HG02759 (cell line): ENCODE data around the gene DAW1.

Source experiments
- ATAC-seq: cut with Tn5 transposase; IDR thresholded peaks from one replicate; pipeline ENCODE4 v1.9.1; 2021; ENCODE audit warnings: mild to moderate bottlenecking, moderate library complexity; ENCODE audit not compliant: unreplicated experiment

The DAW1 gene

DNA sequence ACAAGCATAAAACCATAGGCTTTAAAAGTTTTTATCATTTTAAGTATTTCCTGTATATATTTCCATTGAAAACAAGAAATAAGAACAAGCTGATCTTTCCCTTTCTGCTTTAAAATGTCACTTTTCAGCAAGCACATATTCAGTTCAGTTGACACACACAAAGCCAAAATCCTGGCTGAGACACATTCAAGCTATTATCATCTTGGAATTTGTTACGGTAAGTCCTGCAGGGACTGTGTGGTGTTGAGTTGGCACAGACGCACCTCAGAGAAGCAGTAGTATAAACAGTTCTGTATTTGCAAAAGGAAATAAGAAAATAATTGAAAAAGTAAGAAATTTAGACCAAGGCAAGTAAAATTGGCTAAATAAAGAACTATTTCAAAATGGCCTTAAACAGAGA lies 10.4 kb upstream of the DAW1 start:
- ATAC-seq: no peak

DNA sequence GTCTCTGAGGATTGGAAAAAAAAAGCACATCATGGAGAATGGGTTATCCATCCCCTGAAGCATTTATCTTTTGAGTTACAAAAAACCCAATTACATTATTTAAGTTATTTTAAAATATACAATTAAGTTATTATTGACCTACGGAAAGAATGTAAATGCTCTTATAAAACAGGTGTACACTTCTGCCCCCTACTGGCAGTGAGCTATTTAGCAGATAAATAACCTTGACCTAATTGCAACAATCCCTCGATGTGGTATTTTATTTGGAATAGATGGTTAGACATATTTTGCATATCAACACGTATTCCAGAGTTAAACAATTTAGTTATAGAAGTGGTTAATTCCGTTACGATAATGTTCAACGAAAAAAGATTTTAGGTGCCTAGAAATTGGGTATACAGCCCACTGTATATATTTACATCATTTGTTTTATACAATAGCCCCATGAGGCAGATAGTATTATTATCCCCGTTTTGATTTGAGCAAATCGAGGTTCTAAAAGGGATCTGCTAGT lies 9.1 kb upstream of the DAW1 start:
- no peak for ATAC-seq

DNA sequence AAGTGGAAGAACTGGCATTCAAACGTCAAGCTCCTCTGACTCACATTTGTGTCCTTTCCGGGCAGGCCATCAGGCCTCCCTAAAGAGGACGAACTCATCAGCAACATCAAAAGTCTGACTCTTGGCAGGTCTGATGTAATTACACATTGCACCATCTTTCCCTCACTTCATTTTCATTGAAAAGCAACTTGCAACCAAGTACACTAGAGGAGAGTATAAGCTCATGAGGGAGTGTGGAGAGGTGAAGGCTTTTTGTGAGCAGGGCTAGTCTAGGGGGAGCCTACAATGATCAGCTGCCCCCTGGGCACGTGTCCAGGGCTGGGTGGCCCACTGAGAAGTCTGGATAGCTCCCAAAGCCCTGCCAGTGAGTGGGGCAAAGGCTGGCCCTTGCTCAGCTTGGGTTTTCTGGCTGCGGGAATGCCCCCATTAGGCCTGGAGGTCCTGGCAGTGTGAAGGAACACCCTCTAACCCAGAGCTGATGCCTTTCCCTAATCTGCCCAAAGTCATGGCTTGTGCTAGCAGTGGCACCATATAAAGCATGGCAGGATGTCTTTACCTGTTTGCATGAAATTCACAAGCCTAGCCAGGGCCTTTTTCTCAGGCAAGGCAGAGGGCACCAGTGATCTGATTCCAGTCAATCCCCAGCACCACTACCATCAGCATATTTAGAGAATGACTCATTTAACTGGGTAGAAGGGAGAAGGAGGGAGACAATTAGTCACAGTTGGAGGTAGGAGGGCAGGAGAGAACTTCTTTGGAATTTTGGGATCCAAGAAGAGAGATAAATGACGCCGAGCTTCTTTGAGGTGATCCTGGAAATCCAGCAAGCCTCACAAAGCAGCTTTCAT lies 8.5 kb upstream of the DAW1 start:
- ATAC-seq: no peak

DNA sequence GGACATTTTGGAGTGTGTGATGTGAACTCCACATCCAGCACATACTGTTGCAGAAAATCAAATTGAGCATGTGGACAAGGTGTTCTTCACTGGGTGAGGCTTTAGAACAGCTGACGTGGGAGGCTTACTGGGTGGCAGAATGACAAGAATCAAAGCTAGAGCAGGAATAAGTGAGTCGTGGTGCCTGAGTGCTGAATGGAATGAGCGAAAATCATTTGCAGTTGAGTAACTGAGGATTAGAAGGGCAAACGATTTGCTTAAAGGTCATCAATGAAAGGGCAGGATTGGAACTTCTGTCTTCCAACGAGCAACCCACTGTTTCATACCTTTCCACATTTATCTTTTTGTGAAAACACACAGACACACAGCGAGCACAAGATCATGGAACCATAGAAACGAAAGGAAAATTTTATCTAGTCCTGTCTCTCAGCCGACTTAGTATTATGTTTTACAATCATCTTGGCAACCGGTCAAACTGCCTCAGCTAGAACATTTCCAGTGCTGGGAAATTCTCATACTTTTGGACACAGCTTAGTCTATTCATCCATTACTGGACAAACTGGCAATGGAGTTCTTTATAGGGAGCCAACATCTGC lies 7.2 kb upstream of the DAW1 start:
- no peak for ATAC-seq

DNA sequence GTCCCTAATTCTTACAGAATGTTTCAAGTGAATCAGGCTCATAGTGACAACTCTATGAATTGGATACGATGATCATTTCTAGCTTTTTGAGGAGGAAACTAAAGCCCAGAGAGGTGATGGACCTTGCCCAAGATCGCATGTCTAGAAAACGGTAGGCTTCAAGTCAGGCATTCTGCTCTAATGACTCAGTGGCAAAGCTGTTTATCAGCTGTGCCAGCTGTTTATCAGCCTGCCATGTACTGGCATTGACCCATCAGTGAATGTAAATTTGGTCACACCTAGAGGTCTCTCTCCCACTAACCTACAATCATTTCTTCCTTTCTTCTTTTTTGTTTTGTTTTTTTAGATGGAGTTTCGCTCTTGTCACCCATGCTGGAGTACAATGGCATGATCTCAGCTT lies 6.1 kb upstream of the DAW1 start:
- ATAC-seq: no peak

DNA sequence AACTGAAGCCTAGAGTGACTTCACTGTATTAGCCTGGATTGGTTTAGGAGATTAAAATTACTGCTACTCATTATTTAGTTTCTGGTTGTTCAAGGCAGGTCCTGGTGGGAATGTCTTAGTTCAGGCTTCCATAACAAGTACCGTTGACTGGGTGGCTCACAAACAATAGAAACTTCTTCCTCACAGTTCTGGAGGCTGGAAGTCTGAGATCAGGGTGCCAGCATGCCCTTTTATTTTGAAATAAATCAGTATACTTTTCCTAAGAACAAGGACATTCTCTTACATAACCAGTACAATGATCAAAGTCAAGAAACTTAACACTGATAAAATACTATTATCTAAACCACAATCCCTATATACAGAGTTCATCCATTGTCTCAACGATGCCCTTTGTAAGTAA lies 4.0 kb upstream of the DAW1 start:
- no peak for ATAC-seq

DNA sequence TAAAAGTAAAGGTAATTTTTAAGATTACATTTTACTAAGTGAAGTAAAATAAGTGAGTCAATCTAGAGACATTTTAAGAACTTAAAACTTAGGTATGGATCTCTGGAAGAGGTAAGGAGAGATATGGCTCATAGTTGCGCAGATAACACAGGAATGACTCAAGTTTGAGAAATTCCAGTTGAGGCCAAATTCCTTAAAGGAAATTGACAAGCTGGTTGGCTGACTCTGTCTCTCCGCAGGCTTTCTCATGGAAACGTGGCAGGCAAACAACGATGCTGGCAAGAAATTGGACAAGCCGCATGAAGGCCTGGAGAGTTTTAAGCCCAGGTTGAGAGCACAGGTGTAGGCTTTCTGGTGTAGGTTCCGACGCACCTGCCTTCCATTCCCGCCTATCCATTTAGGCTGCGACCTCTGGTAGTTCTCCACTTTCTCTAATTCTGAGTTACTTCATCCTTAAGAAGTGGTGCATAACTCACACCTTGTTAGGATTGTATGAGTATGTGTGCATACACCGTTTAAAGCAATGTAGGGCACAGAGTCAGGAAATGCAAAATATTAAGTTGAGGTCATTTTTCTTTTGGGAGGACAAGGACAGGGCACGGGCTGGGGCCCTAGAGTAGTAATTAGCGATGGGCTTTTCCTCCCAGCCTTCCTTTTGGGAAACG lies 589 bp upstream of the DAW1 start:
- ATAC-seq: no peak

DNA sequence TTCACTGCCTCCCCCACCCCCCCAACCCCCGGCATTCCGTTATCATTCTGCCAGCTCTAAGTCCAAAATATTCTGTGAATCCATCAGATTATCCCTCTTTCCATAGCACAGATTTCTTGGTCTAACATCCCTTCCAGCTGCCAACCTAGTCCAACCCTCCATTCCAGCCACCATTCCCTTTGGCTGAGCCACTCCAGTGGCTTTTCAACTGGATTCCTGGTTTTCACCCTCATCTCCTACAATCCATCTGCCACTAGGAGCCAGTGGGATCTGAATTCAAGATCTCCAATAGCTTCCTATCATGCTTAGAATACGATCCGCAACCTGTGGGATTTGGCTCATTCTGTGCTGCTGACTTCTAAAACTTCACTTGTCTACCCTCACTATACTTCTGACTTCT lies 1.2 kb downstream of the DAW1 start:
- ATAC-seq: no peak

DNA sequence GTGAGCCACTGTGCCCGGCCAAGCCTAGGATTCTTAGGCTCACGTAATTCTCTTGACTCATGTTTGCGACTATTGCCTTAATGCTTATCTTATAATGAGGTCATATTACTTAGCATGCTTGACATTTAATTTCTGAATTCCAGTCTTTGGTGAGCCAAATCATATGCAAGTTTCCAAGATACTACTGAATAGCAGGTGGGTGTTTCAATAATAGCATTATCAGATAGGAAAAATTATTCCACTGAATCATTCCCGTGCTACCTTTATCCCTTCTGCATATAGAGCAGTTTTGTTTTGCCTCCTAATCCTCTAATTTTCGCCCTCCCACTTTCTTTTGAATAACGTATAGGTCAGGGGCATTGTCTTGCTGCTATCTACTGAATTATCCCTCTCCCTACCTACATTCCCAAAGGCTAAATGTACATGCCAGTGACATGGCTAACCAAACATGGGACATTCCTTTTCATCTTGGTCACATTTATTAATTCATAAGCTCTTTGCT lies 4.9 kb downstream of the DAW1 start:
- ATAC-seq: no peak

DNA sequence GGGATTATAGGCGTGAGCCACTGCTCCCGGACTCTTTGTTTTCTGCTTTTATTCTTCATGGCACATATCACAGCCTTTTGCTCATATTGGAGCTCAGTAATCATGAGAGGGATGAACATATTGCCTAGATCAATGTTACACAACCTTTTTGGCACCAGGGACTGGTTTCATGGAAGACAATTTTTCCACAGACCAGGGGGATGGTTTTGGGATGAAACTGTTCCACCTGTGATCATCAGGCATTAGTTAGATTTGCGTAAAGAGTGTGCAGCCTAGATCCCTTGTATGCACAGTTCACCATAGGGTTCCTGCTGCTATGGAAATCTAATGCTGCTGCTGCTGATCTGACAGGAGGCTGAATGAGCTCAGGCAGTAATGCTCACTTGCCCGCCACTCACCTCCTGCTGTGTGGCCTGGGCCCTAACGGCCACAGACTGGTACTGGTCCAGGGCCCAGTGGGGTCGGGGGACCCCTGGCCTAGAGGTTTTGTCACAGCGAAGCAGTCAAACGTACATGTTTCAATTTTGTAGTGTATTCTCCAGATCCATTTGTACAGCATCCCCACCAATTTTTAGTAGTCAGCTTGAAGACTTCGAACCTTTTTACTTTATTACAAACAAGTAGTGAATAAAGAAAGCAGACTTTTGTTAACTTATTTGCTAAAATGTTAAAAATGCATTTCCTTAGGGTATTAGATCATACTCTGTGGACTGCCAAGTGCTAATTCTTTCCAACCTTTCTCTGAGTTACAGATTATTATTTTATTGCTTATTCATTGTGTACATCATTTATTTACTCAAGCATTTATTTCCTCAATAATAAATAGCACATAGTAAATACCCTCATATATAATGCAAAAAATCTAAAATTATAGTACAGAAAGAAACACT lies 6.2 kb downstream of the DAW1 start:
- no peak for ATAC-seq

DNA sequence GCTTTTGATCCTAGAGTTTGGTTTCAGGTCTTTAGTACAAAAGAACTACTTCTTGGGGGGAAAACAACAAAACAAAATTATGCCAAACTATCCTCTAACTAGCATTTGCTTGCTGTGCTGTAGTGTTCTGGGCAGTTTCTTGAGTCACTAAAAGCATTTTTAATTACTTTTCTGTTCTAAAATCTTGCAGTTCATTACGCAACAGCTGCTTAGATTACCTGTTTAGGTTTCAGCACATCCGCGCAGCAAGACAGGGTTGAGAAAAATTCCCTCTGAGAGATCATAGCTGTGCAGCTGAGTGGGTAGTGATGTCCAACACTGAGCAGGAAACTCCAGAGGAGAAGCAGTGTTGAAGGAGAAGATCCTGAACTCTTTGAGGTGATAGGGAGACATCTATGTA lies 9.0 kb downstream of the DAW1 start:
- no peak for ATAC-seq

DNA sequence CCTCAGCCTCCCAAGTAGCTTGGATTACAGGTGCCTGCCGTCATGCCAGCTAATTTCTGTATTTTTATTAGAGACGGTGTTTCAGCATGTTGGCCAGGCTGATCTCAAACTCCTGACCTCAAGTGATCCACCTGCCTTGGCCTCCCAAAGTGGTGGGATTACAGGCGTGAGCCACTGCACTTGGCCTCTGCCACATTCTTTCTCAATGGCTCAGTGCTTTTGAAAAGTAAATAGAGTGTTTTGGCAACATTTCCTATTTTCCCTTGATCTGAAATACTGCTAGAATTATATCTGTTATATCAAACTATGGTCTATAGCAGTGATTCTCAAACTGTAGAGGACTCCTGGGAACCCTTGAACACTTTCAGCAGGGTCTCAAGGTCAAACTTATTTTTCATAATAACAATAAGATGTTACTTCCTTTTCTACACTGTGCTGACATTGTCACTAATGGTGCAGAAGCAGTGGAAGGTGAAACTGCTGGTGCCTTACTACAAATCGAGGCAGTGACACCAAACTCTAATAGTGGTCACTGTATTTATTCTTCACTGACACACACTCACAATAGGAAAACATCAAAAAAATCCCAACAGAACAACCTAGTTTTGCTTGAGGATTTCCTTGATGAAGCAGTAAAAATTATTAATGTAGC lies 10.6 kb downstream of the DAW1 start:
- ATAC-seq: peak; percentile 58

DNA sequence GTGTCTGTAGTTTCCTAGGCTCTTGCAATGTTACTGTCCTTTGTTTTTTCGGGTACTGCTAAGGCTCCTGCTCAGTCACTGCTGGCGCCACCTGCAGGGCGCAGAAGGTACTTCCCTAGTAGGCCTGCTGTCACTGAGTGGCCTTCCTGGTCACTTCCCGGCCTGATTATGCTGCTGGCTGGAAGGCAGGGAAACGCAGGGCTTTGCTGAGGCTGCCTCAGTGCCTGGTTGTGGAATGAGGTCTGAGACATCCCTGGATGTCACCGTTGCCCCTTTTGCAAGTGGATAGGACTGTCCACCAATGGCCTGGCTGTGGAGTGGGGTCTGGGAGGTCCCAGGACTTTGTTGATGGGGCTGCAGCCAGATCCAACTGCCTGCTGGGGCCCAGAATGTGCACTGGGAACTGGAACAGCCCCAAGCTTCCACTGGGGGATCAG lies 13.1 kb downstream of the DAW1 start:
- ATAC-seq: peak; percentile 87

DNA sequence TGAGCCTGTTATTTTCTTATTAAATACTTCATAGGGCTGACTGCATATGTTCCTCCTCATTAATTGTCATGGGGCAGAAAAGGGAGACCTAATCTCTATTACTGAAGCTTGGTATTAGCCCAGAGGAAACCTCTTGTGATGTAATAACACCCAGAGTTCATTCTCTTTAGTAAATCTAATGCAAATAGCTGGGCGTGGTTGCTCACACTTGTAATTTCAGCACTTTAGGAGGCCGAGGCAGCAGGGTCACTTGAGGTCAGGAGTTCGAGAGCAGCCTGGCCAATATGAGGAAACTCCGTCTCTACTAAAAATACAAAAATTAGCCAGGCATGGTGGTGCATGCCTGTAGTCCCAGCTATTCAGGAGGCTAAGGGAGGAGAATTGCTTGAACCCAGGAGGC lies 14.7 kb downstream of the DAW1 start:
- no peak for ATAC-seq

DNA sequence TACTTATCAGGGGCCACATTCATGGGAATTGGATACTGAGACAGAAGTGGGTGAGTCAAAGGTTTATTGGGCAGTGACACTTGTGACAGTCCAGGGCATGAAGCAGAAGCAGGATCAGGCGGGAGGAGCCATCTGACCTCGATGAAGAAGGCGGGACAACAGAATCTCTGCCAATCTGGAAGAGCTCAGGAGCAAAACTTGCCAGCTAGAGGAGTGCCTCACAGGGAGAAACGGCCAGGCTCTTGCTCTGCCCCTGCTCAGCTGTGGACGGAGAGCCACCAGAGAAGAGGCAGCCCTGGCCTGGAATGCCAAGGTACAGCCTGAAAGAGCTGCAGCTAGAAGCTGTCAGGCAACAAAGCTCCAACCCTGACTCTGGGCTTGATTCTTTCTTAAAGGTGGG lies 16.9 kb downstream of the DAW1 start:
- no peak for ATAC-seq

DNA sequence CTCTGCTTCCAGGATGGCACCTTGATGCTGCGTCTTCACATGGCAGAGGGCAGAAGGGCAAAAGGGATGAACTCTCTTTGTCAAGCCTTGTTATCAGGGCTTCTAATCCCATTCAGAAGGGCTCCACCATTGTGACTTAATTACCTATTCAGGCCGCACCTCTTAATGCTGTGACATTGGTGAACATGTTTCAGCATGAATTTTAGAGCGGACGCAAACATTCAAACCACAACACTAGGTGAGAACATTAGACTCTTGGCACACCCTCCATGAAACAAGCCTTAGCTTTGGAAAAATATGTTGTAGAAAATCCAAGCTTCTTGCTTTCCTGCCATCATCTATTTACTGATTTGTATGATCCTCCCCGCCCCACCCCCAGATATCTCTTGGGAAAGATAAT lies 17.9 kb downstream of the DAW1 start:
- no peak for ATAC-seq

DNA sequence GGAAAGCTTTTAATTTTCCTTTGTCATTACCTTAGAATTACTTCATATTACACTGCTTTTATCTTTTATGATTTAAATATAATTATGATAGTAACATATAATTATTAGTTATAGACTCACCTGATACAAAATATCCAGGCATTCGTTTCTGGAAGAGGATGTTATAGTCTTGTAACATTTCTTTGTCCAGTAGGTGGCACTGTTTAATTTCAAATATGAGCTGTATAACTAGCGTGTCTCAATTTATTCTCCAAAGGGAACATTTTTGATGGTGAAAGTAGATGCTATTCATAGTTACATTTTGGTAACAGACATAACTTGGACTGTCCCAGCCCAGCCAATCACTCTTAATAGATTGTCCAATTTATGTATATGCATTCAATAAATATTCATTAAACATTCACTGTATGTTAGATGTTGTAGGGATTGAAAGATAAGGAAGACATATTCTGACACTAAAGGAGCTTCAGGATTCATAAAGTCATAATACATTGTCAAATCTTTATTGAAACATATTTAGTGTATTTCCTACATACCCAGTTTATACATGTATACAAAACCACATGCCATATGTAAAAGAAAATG lies 19.2 kb downstream of the DAW1 start:
- ATAC-seq: peak; percentile 67

DNA sequence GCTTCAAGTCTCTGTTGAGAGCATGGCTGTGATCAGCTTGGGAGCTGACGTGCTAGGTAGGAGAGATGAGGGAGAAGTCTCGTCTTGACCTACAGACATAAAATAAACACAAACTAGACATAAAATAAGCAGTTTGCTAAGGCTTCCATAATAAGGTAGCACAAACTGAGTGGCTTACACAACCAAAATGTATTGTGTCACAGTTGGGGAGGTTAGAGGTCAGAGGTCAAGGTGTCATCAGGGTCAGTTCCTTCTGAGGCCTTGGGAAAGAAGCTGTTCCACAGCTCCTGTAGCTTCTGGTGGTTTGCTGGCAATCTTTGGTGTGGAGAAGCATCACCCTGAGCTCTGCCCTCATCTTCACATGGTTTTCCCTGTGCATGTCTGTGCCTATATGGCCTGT lies 20.2 kb downstream of the DAW1 start:
- ATAC-seq: no peak

DNA sequence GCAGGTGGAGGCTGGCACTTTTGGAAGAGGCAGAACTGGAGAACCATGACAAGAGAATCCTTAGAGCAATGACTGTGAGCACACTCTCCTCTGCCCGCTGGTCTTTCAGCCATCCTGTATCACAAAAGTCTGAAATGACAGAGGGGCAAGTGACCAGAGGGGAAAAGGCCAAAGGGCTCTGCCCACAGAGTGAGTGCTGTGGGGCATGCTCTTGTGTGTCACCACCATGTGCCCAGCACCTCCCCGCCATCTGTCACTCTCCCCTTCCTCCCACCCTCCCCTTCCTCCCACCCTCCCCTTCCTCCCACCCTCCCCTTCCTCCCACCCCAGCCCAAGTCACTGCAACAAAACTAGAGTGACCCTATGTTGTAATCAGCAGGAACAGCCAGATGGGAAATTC lies 31.9 kb downstream of the DAW1 start:
- no peak for ATAC-seq

DNA sequence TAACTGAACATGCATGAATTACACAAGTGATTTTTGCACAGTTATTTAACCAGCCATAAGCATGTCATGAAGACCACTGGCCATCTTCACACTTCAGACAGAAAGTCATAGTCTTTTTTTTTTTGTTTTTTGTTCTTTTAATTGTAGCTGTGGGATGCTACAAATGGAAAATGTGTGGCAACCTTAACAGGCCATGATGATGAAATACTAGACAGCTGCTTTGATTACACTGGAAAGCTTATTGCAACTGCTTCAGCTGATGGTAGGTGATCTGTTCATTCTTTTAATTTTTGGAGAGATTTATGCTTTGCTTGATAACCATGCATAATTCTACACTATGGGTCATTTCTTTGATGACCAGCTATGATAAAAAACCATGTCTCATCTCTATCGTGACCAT lies 35.6 kb downstream of the DAW1 start:
- no peak for ATAC-seq
